Gastrocnemius medialis (tissue), 4 donors: Measurements from ENCODE around the gene DCP1A.

Experiments used
- POLR2A ChIP-seq, 2 donors: fragments of 450-650 bp; IDR thresholded peaks; one replicate each; pipeline ENCODE4 v1.6.1; 2017; ENCODE audit warnings: antibody characterized with exemption in 2 of 2, mild to moderate bottlenecking in 2 of 2, moderate library complexity in 2 of 2
- TF ChIP-seq, protein P1 (sequence below), 5 experiments: fragments of 450-650 bp in 3 of 5; fragments of 200-600 bp in 2 of 5; sonication (generic) in 2 of 5; IDR thresholded peaks in 4 of 5; conservative IDR thresholded peaks in 1 of 5; 1 replicate in 4 of 5; 2 replicates in 1 of 5; pipeline ENCODE4 v1.5.1; 2016 to 2019; ENCODE audit warnings: antibody characterized with exemption in 5 of 5, mild to moderate bottlenecking in 3 of 5, moderate library complexity in 3 of 5

DNA sequence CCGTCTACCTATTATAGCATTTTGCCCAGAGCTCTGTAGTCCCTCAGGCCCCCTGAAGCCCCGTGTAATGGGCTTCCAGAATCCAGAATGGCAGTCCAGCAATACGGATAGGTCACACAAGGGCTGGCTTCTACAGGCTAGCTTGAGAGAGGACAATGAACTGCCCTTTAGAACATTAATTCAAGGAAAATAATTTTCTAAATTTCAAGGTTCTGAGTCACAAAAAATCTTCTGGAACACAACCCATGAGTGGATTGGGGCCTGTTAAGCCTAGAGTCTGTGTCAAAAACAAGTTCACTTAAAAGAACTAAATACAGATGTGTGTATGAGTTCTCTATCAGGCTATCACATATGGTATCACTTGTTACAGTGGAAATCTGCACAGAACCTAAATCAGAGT lies 28.8 kb downstream of the DCP1A start:
- TF ChIP-seq, protein P1, sequence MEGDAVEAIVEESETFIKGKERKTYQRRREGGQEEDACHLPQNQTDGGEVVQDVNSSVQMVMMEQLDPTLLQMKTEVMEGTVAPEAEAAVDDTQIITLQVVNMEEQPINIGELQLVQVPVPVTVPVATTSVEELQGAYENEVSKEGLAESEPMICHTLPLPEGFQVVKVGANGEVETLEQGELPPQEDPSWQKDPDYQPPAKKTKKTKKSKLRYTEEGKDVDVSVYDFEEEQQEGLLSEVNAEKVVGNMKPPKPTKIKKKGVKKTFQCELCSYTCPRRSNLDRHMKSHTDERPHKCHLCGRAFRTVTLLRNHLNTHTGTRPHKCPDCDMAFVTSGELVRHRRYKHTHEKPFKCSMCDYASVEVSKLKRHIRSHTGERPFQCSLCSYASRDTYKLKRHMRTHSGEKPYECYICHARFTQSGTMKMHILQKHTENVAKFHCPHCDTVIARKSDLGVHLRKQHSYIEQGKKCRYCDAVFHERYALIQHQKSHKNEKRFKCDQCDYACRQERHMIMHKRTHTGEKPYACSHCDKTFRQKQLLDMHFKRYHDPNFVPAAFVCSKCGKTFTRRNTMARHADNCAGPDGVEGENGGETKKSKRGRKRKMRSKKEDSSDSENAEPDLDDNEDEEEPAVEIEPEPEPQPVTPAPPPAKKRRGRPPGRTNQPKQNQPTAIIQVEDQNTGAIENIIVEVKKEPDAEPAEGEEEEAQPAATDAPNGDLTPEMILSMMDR (IDR thresholded peaks at IDR 0.05 in 4 of 5, conservative IDR thresholded peaks at IDR 0.05 in 1 of 5) = no peak
- TF ChIP-seq POLR2A (IDR thresholded peaks at IDR 0.05) = no peak
